Epithelial cell of prostate (primary cell): ENCODE data around the gene GPHB5.

Experiments
- DNase-seq: peaks from one replicate; pipeline ENCODE4 v3.0.0-alpha.2; 2011; ENCODE audit warnings: low read depth, low spot score
- H3K27ac ChIP-seq: fragments of 450-650 bp; 2 replicates; pipeline ENCODE4 v1.5.1; 2017; ENCODE audit warnings: mild to moderate bottlenecking

GPHB5 gene

GRCh38 chr14:63267171-63267570, 51.6 kb downstream of the GPHB5 start:
- no peak for DNase-seq
- no peak overlapping the region for H3K27ac ChIP-seq

GRCh38 chr14:63266106-63266505, 52.6 kb downstream of the GPHB5 start:
- H3K27ac ChIP-seq = no peak overlapping the region
- peak; percentile 66 for DNase-seq
